Vagina (tissue), 2 donors: ENCODE results near the gene TMEM179. TPM values are rescaled to one million over a fixed set of nuclear protein-coding genes. Genes with fewer than 3 reads are reported as not detected.

Experiments
- DNase-seq, 2 donors: peaks; one replicate each; pipeline ENCODE4 v3.0.0-alpha.2; 2017; ENCODE audit errors: extremely low spot score in 2 of 2
- H3K27ac ChIP-seq: fragments of 200-600 bp; sonication (generic); one replicate; pipeline ENCODE4 v1.5.1; 2019
- H3K27me3 ChIP-seq: fragments of 200-600 bp; sonication (generic); one replicate; pipeline ENCODE4 v1.5.1; 2019
- H3K36me3 ChIP-seq, 2 donors: fragments of 200-600 bp; sonication (generic); one replicate each; pipeline ENCODE4 v1.5.1; 2017 to 2019
- H3K4me1 ChIP-seq: fragments of 200-600 bp; sonication (generic); one replicate; pipeline ENCODE4 v1.5.1; 2019
- H3K4me3 ChIP-seq, 2 donors: fragments of 200-600 bp; sonication (generic); 1 replicate in 1 of 2; 2 replicates in 1 of 2; pipeline ENCODE4 v1.5.1; 2016 to 2019
- H3K9me3 ChIP-seq: fragments of 200-600 bp; sonication (generic); one replicate; pipeline ENCODE4 v1.5.1; 2019
- CTCF ChIP-seq, 3 experiments: fragments of 450-650 bp in 2 of 3; fragments of 200-600 bp in 1 of 3; sonication (generic) in 1 of 3; IDR thresholded peaks; one replicate each; pipeline ENCODE4 v1.5.1; 2017 to 2019; ENCODE audit warnings: antibody characterized with exemption in 3 of 3, mild to moderate bottlenecking in 2 of 3, moderate library complexity in 2 of 3
- POLR2A ChIP-seq, 2 donors: fragments of 450-650 bp; IDR thresholded peaks; one replicate each; pipeline ENCODE4 v1.6.1; 2017; ENCODE audit warnings: antibody characterized with exemption in 2 of 2, mild to moderate bottlenecking in 2 of 2, moderate library complexity in 2 of 2
- POLR2AphosphoS5 ChIP-seq, 2 donors: sonication (generic); formaldehyde crosslinking; IDR thresholded peaks; one replicate each; pipeline ENCODE4 v1.9.0; 2017; ENCODE audit warnings: antibody characterized with exemption in 2 of 2, mild to moderate bottlenecking in 2 of 2, low read depth in 1 of 2; ENCODE audit not compliant: insufficient read depth in 1 of 2
- intact Hi-C: fragments of 100-400 bp; cut with DNase I; formaldehyde crosslinking; loops from one replicate; pipeline ENCODE4 v1.15.1; 2023
- total RNA-seq: library from RNA; depleted of rRNA; stranded (reverse); fragments of >200 nt; gene quantifications from one replicate; pipeline ENCODE4 v1.2.3, GENCODE V29; 2016

Gene TMEM179
- total RNA-seq, 1 donor from 2014 or later: 7.9 TPM

- no peak for TF ChIP-seq POLR2AphosphoS5 (IDR thresholded peaks at IDR 0.05; ENCODE audit: insufficient read depth in 1 of 2, low read depth in 1 of 2)
- TF ChIP-seq CTCF (IDR thresholded peaks at IDR 0.05): no peak
- no peak for TF ChIP-seq POLR2A (IDR thresholded peaks at IDR 0.05)
- Histone ChIP-seq H3K4me1 (no peaks in the 10 kb centered on the region), H3K27me3 (no peaks in the 10 kb centered on the region), H3K4me3 (no peak overlapping the region), H3K9me3 (no peaks in the 10 kb centered on the region), H3K36me3 (no peaks in the 10 kb centered on the region), H3K27ac (no peak overlapping the region)
- intact Hi-C loops: no loop called here
- DNase-seq: no peak
Observed at GRCh38 chr14:104555430-104556255, 48.9 kb downstream of the TMEM179 start.

GRCh38 chr14:104554608-104555429, 49.8 kb downstream of the TMEM179 start:
- intact Hi-C loops: no loop called here
- Histone ChIP-seq H3K36me3 (no peaks in the 10 kb centered on the region), H3K4me3 (no peak overlapping the region), H3K9me3 (no peaks in the 10 kb centered on the region), H3K27ac (no peak overlapping the region), H3K4me1 (no peaks in the 10 kb centered on the region), H3K27me3 (no peaks in the 10 kb centered on the region)
- TF ChIP-seq CTCF (IDR thresholded peaks at IDR 0.05): no peak
- TF ChIP-seq POLR2AphosphoS5 (IDR thresholded peaks at IDR 0.05; ENCODE audit: insufficient read depth in 1 of 2, low read depth in 1 of 2): no peak
- no peak for TF ChIP-seq POLR2A (IDR thresholded peaks at IDR 0.05)
- no peak for DNase-seq

GRCh38 chr14:104554088-104554607, 50.4 kb downstream of the TMEM179 start:
- no peaks in the 10 kb centered on the region for H3K4me1 ChIP-seq
- intact Hi-C loops: no loop called here
- TF ChIP-seq CTCF (IDR thresholded peaks at IDR 0.05) (no peak), POLR2AphosphoS5 (IDR thresholded peaks at IDR 0.05; ENCODE audit: insufficient read depth in 1 of 2, low read depth in 1 of 2) (no peak), POLR2A (IDR thresholded peaks at IDR 0.05) (no peak)
- H3K9me3 ChIP-seq: no peaks in the 10 kb centered on the region
- H3K36me3 ChIP-seq: no peaks in the 10 kb centered on the region
- H3K27me3 ChIP-seq: no peaks in the 10 kb centered on the region
- H3K4me3 ChIP-seq: no peak overlapping the region
- no peak overlapping the region for H3K27ac ChIP-seq
- DNase-seq: no peak

- Histone ChIP-seq H3K27me3 (no peaks in the 10 kb centered on the region), H3K36me3 (no peaks in the 10 kb centered on the region)
- intact Hi-C loops: no loop called here
Observed at GRCh38 chr14:104553166-104554087, 51.1 kb downstream of the TMEM179 start.

More at GRCh38 chr14:104553166-104554087, 51.1 kb downstream of the TMEM179 start:
- DNase-seq: no peak
- Histone ChIP-seq H3K4me3 (no peak overlapping the region), H3K4me1 (no peaks in the 10 kb centered on the region), H3K27ac (no peak overlapping the region), H3K9me3 (no peaks in the 10 kb centered on the region)
- TF ChIP-seq POLR2AphosphoS5 (IDR thresholded peaks at IDR 0.05; ENCODE audit: insufficient read depth in 1 of 2, low read depth in 1 of 2) (no peak), POLR2A (IDR thresholded peaks at IDR 0.05) (no peak), CTCF (IDR thresholded peaks at IDR 0.05) (no peak)
